ENCODE measurements around the gene DLG2.
"Not testable (repeated sequence)": the region's sequence is repeated elsewhere in the genome, so short reads cannot be mapped to it uniquely, and the experiment has no call there.

GRCh38 chr11:83731288-83731687 is 1895.9 kb downstream of the DLG2 start:
- TF ChIP-seq, protein P1, sequence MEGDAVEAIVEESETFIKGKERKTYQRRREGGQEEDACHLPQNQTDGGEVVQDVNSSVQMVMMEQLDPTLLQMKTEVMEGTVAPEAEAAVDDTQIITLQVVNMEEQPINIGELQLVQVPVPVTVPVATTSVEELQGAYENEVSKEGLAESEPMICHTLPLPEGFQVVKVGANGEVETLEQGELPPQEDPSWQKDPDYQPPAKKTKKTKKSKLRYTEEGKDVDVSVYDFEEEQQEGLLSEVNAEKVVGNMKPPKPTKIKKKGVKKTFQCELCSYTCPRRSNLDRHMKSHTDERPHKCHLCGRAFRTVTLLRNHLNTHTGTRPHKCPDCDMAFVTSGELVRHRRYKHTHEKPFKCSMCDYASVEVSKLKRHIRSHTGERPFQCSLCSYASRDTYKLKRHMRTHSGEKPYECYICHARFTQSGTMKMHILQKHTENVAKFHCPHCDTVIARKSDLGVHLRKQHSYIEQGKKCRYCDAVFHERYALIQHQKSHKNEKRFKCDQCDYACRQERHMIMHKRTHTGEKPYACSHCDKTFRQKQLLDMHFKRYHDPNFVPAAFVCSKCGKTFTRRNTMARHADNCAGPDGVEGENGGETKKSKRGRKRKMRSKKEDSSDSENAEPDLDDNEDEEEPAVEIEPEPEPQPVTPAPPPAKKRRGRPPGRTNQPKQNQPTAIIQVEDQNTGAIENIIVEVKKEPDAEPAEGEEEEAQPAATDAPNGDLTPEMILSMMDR (IDR thresholded peaks at IDR 0.05): not testable (repeated sequence)
- TF ChIP-seq POLR2AphosphoS5, POLR2A (IDR thresholded peaks at IDR 0.05): not testable (repeated sequence)

Data from suprapubic skin (tissue), 4 donors.